HEK293 (cell line): ENCODE measurements around the gene FAM98C.

Source experiments
- IKZF3 ChIP-seq: fragments of 450-650 bp; IDR thresholded peaks from 2 replicates; pipeline ENCODE4 v1.5.0; 2018; ENCODE audit warnings: missing biosample characterization, mild to moderate bottlenecking, missing genetic modification characterization, moderate library complexity
- ZNF114 ChIP-seq: fragments of 450-650 bp; formaldehyde crosslinking; IDR thresholded peaks from 2 replicates; pipeline ENCODE4 v1.5.0; 2017; ENCODE audit warnings: missing biosample characterization, missing genetic modification characterization
- ZNF324 ChIP-seq: fragments of 450-650 bp; formaldehyde crosslinking; IDR thresholded peaks from 2 replicates; pipeline ENCODE4 v1.5.1; 2016; ENCODE audit warnings: missing biosample characterization, missing genetic modification characterization
- ZNF341 ChIP-seq: fragments of 450-650 bp; formaldehyde crosslinking; IDR thresholded peaks from 2 replicates; pipeline ENCODE4; 2016; ENCODE audit warnings: low read depth, missing biosample characterization, missing genetic modification characterization
- ZNF558 ChIP-seq: fragments of 450-650 bp; formaldehyde crosslinking; IDR thresholded peaks from 2 replicates; pipeline ENCODE4 v1.5.1; 2016; ENCODE audit warnings: missing biosample characterization, missing genetic modification characterization
- ZNF707 ChIP-seq: fragments of 450-650 bp; formaldehyde crosslinking; IDR thresholded peaks from 2 replicates; pipeline ENCODE4 v1.5.1; 2016; ENCODE audit warnings: missing biosample characterization, missing genetic modification characterization
- ZSCAN23 ChIP-seq: fragments of 450-650 bp; formaldehyde crosslinking; IDR thresholded peaks from 2 replicates; pipeline ENCODE4 v1.5.1; 2016; ENCODE audit warnings: missing biosample characterization, missing genetic modification characterization
- TF ChIP-seq, protein P1 (sequence below): fragments of 450-650 bp; formaldehyde crosslinking; IDR thresholded peaks from 2 replicates; pipeline ENCODE4 v1.5.1; 2016; ENCODE audit warnings: missing biosample characterization, missing genetic modification characterization
- TF ChIP-seq, protein P2 (sequence below): fragments of 450-650 bp; formaldehyde crosslinking; IDR thresholded peaks from 2 replicates; pipeline ENCODE4 v1.5.1; 2017; ENCODE audit warnings: missing biosample characterization, missing genetic modification characterization

GRCh38 chr19:38442736-38443135 is 39.8 kb downstream of the FAM98C start:
- TF ChIP-seq IKZF3 (tag by site-specific recombination), result no peak
- TF ChIP-seq ZNF558 (tag by site-specific recombination), result no peak
- no peak for TF ChIP-seq ZSCAN23
- no peak for TF ChIP-seq ZNF114
- TF ChIP-seq, protein P1, sequence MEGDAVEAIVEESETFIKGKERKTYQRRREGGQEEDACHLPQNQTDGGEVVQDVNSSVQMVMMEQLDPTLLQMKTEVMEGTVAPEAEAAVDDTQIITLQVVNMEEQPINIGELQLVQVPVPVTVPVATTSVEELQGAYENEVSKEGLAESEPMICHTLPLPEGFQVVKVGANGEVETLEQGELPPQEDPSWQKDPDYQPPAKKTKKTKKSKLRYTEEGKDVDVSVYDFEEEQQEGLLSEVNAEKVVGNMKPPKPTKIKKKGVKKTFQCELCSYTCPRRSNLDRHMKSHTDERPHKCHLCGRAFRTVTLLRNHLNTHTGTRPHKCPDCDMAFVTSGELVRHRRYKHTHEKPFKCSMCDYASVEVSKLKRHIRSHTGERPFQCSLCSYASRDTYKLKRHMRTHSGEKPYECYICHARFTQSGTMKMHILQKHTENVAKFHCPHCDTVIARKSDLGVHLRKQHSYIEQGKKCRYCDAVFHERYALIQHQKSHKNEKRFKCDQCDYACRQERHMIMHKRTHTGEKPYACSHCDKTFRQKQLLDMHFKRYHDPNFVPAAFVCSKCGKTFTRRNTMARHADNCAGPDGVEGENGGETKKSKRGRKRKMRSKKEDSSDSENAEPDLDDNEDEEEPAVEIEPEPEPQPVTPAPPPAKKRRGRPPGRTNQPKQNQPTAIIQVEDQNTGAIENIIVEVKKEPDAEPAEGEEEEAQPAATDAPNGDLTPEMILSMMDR (tag by site-specific recombination), result no peak
- TF ChIP-seq, protein P2, sequence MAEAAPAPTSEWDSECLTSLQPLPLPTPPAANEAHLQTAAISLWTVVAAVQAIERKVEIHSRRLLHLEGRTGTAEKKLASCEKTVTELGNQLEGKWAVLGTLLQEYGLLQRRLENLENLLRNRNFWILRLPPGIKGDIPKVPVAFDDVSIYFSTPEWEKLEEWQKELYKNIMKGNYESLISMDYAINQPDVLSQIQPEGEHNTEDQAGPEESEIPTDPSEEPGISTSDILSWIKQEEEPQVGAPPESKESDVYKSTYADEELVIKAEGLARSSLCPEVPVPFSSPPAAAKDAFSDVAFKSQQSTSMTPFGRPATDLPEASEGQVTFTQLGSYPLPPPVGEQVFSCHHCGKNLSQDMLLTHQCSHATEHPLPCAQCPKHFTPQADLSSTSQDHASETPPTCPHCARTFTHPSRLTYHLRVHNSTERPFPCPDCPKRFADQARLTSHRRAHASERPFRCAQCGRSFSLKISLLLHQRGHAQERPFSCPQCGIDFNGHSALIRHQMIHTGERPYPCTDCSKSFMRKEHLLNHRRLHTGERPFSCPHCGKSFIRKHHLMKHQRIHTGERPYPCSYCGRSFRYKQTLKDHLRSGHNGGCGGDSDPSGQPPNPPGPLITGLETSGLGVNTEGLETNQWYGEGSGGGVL, result no peak
- TF ChIP-seq ZNF707, result no peak
- TF ChIP-seq ZNF341 (tag by site-specific recombination), result no peak
- TF ChIP-seq ZNF324 (tag by site-specific recombination), result no peak
